Measurements from ENCODE around the gene OGDHL.

DNA sequence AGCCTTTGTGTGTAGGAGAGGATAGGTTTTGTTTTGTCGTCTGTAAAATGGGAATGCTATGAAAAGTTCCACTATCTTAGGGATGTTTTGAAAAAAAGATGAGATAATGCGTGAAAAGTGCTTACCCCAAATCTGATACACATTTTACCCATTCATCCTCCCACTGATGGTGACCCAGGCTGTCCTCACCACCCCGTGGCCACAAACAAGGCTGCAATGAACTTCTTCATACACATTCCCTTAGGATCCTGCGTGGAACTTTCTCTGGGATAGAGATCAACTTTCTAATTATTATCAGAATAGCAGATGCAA lies 399 bp upstream of the OGDHL start:
- TF ChIP-seq, protein P1, sequence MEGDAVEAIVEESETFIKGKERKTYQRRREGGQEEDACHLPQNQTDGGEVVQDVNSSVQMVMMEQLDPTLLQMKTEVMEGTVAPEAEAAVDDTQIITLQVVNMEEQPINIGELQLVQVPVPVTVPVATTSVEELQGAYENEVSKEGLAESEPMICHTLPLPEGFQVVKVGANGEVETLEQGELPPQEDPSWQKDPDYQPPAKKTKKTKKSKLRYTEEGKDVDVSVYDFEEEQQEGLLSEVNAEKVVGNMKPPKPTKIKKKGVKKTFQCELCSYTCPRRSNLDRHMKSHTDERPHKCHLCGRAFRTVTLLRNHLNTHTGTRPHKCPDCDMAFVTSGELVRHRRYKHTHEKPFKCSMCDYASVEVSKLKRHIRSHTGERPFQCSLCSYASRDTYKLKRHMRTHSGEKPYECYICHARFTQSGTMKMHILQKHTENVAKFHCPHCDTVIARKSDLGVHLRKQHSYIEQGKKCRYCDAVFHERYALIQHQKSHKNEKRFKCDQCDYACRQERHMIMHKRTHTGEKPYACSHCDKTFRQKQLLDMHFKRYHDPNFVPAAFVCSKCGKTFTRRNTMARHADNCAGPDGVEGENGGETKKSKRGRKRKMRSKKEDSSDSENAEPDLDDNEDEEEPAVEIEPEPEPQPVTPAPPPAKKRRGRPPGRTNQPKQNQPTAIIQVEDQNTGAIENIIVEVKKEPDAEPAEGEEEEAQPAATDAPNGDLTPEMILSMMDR (IDR thresholded peaks at IDR 0.05), result no peak
- no peak for TF ChIP-seq POLR2A (IDR thresholded peaks at IDR 0.05)
